Measurements from ENCODE around the gene WAPL. TPM values are rescaled to one million over a fixed set of nuclear protein-coding genes. Genes with fewer than 3 reads are reported as not detected.

The WAPL gene
- total RNA-seq, 1 donor from 2014 or later: 43.2 TPM

DNA sequence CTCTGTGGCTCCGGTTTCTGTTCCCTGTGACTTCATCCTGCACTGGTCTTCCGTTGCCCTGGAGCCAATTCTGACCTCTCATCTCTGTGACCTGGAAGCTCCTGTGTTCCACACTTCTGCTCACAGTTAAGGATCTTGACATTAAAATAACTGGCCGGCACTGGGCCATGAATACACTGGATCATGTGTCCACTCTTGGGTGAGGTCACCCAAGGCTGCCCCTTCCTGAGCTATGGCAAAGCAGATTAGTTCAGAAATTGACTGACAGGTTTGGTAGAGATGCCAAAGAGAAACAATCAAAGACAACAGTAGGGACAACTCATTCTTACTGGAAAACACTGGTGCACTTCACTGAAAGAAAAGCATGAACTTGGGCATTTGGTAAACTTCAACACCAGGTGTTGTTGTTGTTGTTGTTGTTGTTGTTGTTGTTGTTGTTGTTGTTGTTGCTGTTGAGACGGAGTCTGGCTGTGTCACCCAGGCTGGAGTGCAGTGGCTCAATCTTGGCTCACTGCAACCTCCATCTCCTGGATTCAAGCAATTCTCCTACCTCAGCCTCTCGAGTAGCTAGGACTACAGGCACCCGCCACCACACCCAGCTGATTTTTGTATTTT lies 118.3 kb downstream of the WAPL start:
- H3K36me3 Mint-ChIP-seq (ENCODE audit: low read depth, unreplicated experiment): no peaks in the 10 kb centered on the region
- H3K4me3 ChIP-seq (ENCODE audit: insufficient read depth, low read depth, low read length): no peak overlapping the region
- H3K4me1 ChIP-seq (ENCODE audit: insufficient read depth, low read length): peaks cover 28% of the 10 kb centered on the region
- H3K27ac Mint-ChIP-seq (ENCODE audit: unreplicated experiment): peak overlapping the region; percentile 37
- no peaks in the 10 kb centered on the region for H3K36me3 ChIP-seq (ENCODE audit: insufficient read depth, low read length)
- TF ChIP-seq EZH2 (IDR thresholded peaks at IDR 0.05; ENCODE audit: insufficient read depth, low read length) (no peak), CTCF (IDR thresholded peaks at IDR 0.05; ENCODE audit: insufficient read depth, low read depth, low read length) (no peak)
- H3K4me2 ChIP-seq (ENCODE audit: low read length): no peak overlapping the region
- H3K9me3 Mint-ChIP-seq (ENCODE audit: unreplicated experiment): peaks cover 3% of the 10 kb centered on the region
- no peaks in the 10 kb centered on the region for H3K9me3 ChIP-seq (ENCODE audit: insufficient read depth, low read depth, low read length)
- H3K9ac ChIP-seq (ENCODE audit: low read length): no peak overlapping the region
- H3K4me1 Mint-ChIP-seq (ENCODE audit: low read depth, unreplicated experiment): peaks cover 13% of the 10 kb centered on the region
- no peak for DNase-seq (ENCODE audit: low read depth)
- H3K27me3 Mint-ChIP-seq (ENCODE audit: low read depth, unreplicated experiment): no peaks in the 10 kb centered on the region
- no peaks in the 10 kb centered on the region for H4K20me1 ChIP-seq (ENCODE audit: insufficient read depth, low read length)
- no peaks in the 10 kb centered on the region for H3K27me3 ChIP-seq (ENCODE audit: insufficient read depth, low read length)
- H3K27ac ChIP-seq (ENCODE audit: low read depth, low read length): no peak overlapping the region
- no peaks in the 10 kb centered on the region for H3K79me2 ChIP-seq (ENCODE audit: insufficient read depth, low read length)
- H3K4me3 Mint-ChIP-seq (ENCODE audit: unreplicated experiment): no peak overlapping the region
- FAIRE-seq: no peak
- no peak overlapping the region for H2AFZ ChIP-seq (ENCODE audit: low read depth, low read length)

DNA sequence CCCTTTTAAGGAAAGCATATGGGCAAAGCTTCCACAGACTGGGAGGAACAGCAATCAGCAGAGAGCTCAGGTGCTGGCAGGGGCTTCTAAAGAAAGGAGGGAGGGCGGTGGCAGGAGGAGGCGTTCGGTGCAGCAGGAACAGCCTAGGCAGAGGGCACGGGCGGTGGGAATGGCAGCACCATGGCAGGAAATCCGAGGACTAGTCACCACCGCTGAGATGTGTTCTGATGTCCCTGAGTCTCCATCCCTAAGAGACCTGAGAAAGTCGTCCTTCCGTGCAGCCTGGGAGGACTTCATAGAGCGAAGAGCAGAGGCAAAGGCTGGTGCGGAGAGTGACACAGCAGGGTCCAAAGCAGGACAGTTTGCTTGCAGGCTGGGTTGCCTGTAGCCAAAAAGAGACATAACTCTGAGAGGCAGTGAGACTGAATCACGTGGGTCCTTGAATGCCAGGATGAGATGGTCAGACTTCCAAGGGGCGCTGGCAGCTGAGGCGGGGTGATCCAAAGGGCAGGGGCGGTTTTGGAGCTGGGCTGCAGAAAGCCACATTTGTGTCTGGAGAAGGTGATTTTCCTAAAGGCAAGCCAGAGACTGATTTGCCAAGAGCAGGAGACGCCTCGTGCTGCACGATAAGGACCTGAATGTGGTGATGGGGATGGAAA lies 119.2 kb downstream of the WAPL start:
- H3K4me1 Mint-ChIP-seq (ENCODE audit: low read depth, unreplicated experiment): peaks cover 13% of the 10 kb centered on the region
- peak overlapping the region; percentile 78 for H3K4me3 Mint-ChIP-seq (ENCODE audit: unreplicated experiment)
- peaks cover 3% of the 10 kb centered on the region for H3K9me3 Mint-ChIP-seq (ENCODE audit: unreplicated experiment)
- TF ChIP-seq EZH2 (IDR thresholded peaks at IDR 0.05; ENCODE audit: insufficient read depth, low read length) (no peak), CTCF (IDR thresholded peaks at IDR 0.05; ENCODE audit: insufficient read depth, low read depth, low read length) (no peak)
- Histone ChIP-seq H3K4me1 (ENCODE audit: insufficient read depth, low read length) (peaks cover 28% of the 10 kb centered on the region), H3K27ac (ENCODE audit: low read depth, low read length) (no peak overlapping the region), H3K27me3 (ENCODE audit: insufficient read depth, low read length) (no peaks in the 10 kb centered on the region), H2AFZ (ENCODE audit: low read depth, low read length) (peak overlapping the region; percentile 33), H3K4me3 (ENCODE audit: insufficient read depth, low read depth, low read length) (no peak overlapping the region), H3K9me3 (ENCODE audit: insufficient read depth, low read depth, low read length) (no peaks in the 10 kb centered on the region), H3K4me2 (ENCODE audit: low read length) (peak overlapping the region; percentile 99), H3K9ac (ENCODE audit: low read length) (peak overlapping the region; percentile 23), H3K79me2 (ENCODE audit: insufficient read depth, low read length) (no peaks in the 10 kb centered on the region), H3K36me3 (ENCODE audit: insufficient read depth, low read length) (no peaks in the 10 kb centered on the region), H4K20me1 (ENCODE audit: insufficient read depth, low read length) (no peaks in the 10 kb centered on the region)
- H3K27ac Mint-ChIP-seq (ENCODE audit: unreplicated experiment): no peak overlapping the region
- peaks cover 3% of the 10 kb centered on the region for H3K27me3 Mint-ChIP-seq (ENCODE audit: low read depth, unreplicated experiment)
- peak; percentile 39 for DNase-seq (ENCODE audit: low read depth)
- H3K36me3 Mint-ChIP-seq (ENCODE audit: low read depth, unreplicated experiment): no peaks in the 10 kb centered on the region
- FAIRE-seq: no peak
